ENCODE data around the gene APOL3.
"Not testable (repeated sequence)": the region's sequence is repeated elsewhere in the genome, so short reads cannot be mapped to it uniquely, and the experiment has no call there.

The APOL3 gene

DNA sequence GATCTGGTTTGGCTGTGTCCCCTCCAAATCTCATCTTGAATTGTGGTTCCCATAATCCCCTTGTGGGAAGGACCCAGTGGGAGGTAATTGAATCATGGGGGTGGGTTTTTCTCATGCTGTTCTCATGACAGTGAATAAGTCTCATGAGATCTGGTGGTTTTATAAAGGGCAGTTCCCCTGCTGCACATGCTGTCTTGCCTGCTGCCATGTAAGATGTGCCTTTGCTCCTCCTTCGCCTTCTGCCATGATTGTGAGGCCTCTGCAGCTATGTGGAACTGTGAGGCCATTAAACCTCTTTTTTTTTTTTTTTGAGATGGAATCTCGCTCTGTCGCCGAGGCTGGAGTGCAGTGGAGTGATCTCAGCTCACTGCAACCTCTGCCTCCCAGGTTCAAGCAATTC is 59.6 kb downstream of the APOL3 start:
- not testable (repeated sequence) for DNase-seq (ENCODE audit: low spot score)

GRCh38 chr22:36100134-36100824 is 60.3 kb downstream of the APOL3 start:
- no peak for DNase-seq (ENCODE audit: low spot score)

DNA sequence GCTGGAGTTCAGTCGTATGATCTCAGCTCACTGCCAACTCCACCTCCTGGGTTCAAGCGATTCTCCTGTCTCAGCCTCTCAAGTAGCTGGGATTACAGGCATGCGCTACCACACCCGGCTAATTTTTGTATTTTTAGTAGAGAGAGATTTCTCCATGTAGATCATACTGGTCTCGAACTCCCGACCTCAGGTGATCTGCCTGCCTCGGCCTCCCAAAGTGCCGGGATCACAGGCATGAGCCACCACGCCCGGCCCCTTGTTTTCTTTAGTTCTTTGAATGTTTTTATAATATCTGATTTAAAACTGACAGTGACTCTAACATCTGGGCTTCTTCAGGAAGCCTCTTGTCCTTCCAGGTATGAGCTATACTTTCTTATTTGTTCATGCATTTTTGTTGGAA is 61.0 kb downstream of the APOL3 start:
- not testable (repeated sequence) for DNase-seq (ENCODE audit: low spot score)

DNA sequence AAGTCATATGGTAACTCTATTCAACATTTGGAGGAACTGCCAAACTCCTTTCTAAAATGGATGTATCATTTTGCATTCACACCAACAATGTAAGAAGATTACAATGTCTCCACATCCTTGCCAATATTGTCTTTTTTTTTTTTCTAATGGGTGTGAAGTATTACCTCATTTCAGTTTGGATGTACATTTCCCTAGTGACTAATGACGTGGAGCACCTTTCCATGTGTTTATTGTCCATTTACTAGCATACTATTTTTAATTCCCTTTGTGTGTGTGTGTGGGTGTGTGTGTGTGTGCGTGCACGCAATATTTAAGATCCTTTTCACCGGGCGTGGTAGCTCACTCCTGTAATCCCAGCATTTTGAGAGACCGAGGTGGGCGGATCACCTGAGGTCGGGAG is 62.7 kb downstream of the APOL3 start:
- no peak for DNase-seq (ENCODE audit: low spot score)

DNA sequence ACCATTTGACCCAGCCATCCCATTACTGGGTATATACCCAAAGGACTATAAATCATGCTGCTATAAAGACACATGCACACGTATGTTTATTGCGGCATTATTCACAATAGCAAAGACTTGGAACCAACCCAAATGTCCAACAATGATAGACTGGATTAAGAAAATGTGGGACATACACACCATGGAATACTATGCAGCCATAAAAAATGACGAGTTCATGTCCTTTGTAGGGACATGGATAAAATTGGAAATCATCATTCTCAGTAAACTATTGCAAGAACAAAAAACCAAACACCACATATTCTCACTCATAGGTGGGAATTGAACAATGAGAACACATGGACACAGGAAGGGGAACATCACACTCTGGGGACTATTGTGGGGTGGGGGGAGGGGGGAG is 69.8 kb downstream of the APOL3 start:
- not testable (repeated sequence) for DNase-seq (ENCODE audit: low spot score)
